Suppressor macrophage (primary cell): ENCODE measurements around the gene USP6NL.
"Not testable (repeated sequence)": the region's sequence is repeated elsewhere in the genome, so short reads cannot be mapped to it uniquely, and the experiment has no call there.

ENCODE experiments used
- DNase-seq, 4 experiments: peaks; one replicate each; pipeline ENCODE4 v3.0.0-alpha.2; 2020 to 2022
- total RNA-seq, 17 experiments: gene quantifications; one replicate each; lab custom pipeline; 2026; ENCODE audit warnings: mixed read lengths in 6 of 17, inconsistent platforms in 3 of 17; lab: John Stamatoyannopoulos, UW

Gene USP6NL
- 22.7 to 84.0 (median 34.9) reads per million in 17 experiments for total RNA-seq

DNA sequence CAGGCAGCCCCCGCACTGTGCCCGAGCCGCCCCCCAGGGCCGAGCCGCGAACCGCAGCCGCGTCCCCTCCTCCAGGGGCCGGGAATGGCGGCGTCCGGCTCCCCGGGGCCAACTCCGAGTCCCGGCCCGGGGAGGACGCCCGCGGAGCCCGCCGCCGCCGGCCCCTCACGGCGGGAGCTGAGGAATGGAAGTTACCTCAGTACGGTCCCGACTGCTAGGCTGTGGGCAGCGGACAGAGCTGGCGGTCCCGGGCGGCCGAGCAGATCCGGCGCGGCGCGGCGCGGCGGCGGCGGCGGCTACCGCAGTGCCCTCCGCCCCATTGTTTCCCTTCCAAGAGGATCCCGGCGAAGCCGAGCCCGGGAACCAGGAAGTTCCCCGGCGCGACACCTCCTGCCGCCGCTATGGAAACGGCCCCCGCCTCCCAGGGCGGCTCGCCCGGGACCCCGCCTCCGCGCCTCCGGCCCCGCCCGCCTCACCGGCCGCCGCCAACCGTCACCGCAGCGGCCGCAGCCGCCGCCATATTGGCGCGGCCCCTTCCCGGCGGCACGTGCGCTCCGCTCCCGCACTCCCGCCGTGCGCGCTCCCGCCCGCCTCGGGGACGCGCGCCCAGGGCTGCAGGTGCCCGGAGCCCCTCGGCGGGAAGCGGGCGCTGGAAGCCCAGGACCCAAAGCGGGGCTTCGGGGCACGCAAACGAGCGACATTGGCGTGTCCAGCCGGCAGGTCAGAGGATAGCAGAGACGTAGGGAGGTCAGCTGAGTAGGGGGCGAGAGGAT lies at the start of gene USP6NL:
Gene USP6NL, minus strand, starts transcription at position 403 of the 773 bp plus-strand sequence. CDS start 14,016 bp downstream, outside the sequence.
- peak; percentile 89 to 97 (median 93) for DNase-seq

DNA sequence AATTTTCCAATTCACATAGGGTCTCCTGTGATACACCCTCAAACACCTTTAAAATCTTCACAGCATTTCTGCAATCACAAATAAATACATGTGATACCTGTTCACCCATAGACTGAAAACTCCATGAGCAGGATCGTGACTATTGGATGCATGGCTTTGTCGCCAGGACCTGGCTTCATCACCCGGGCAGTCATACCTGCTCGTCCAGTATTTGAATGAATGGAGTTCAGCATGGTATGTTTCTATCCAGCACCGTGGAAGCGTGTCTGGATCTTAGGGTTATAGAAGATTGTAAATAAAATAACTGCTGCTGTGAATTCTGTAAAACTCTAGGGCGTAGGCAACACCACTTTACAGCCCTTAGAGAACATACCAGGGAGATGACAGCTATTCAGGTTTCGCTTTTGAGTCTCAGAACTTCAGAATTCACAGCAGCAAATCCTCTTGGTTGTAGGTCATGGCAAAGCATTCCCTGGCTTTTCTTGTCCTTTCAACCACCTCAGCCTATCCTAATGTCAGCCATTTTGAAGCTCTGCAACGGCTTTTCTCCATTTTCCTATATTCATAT lies 47.4 kb upstream of the USP6NL start:
- DNase-seq = no peak

DNA sequence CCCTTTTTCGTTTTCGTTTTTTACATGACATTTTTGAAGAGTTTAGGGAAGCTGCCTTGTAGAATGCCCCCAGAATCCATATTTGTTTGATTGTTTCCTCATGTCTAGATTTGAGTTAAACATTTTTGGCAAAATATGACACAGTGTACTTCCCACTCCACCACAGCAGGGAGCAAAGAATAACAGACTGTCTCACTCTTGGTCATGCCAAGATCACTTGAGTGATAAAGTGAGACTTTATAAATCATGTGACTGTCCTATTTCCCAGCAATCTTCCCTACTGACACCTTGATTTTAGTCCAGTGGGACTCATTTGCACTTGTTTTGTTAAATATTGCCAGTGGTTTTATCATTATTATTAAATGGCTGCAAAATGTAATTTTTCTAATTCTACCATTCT lies 44.4 kb upstream of the USP6NL start:
- DNase-seq = peak in 3 of 4 experiments; percentile 29 to 36 (median 33)

DNA sequence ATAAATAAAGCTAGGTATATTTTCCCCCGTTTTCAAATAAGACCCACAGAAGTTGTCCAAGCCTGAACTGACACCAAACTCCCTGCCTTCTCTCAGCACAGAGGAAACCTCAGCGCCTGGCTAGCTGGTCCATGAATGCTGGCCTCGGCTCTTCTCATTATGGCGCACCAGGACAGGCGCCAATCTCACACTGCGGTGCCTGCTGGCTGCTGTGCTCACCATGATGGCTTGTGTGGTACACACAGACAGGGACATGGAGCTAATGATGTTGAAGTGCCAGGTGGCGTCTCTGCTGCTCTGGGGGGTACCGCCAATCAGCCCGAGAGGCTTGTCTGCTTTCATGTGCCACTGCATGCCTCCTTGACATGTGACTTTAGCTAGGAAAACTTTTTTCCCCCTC lies 43.2 kb upstream of the USP6NL start:
- DNase-seq = no peak

DNA sequence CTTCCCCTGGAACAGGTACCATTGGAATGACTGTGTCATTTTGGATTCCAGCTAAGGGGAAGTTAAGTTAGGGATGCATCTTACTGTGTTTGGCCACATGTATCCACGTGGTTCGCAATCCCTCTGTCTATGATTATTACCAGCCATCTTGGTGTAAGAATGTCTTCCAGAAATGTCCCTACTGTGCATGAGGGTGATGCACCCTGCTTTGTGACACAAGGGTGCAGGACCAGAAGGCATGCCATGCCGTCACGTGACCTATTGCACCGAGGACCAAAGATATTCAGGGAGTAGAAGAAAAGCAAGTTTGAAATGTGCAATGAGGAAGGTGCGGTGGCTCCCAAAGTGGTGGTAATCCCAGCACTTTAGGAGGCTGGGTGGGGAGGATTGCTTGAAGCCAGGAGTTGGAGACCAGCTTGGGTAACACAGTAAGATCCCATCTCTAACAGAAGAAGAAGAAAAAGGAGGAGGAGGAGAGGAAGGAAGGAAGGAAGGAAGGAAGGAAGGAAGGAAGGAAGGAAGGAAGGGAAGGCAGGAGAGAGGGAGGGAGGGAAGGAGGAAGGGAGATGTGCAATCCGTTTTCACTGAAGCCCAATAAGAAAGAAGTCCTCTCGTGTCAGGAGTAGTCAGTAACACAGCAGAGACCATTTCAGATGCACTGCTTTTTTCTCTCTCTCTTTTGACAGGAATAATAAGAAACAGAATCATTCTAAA lies 42.5 kb upstream of the USP6NL start:
- no peak for DNase-seq

DNA sequence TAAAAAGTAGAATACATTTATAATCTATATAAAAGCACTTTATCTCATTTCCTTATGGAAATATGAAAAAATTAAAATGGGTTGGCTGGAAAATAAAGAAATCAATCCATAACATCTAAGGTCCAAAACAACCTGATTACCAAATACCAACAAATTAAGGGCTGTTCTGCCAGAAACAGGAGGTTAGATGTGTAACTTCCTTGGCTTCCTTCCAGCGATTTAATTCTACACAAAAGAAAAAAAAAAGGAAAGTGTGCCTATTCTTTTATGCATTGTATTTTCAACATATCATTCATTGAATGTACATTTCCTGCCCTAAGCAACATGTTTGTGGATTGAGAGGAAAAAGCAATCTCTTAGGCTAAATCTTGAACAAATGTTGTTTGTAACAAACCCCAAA lies 36.2 kb upstream of the USP6NL start:
- DNase-seq = peak in 1 of 4 experiments; percentile 46

DNA sequence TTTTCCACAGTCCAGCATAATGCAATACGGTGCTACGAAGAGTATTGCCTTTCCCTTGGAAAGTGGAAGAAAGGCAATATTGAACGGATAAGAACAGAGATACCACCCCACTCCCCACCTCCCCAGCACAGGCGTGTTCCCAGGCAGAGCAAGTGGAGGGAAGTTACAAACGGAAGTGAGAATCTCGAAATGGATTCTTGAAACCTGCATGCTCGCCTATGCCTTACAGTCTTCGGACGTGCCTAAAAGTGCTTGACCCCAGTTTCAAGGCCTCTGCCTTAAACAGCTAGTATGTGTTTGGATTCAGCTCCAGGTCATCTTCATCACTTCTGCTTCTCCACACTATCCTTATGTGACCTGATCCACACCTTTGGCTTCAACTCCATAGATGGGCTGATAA lies 35.0 kb upstream of the USP6NL start:
- DNase-seq = peak in 1 of 4 experiments; percentile 20

DNA sequence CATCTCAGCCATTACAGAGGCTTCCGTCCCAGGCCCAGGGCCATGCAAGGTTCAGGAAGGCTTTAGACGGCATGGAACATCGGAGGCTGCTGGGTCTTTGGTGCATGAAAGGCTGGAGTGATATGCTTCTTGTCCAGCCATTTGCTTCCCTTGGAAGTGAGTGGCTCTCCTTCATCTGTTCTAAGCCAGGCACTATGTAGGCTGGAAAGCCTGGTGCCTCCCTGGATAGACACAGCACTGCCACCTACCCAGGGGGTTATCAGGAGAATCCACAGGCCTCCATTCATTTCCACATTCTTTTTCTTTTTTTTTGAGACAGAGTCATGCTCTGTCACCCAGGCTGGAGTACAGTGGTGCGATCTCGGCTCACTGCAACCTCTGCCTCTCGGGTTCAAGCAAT lies 31.6 kb upstream of the USP6NL start:
- DNase-seq = peak in 1 of 4 experiments; percentile 13

DNA sequence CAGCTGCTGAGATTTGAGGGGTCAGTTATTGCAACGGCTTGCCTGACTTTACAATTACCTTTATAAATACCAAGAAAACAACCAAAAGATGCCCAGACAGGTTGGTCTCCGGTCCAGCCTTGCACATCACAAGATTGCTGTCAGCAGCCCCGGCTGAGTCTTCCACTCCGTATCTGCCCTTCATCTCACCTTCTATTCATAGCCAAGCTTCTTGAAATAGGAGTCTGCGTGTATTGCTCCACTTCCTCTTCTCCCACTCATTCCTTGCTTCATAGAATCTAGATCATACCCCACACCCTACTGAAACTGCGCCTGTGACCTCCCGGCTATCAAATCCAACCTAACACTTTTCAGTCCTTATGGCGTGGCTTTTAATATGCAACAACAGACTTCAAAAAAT lies 31.1 kb upstream of the USP6NL start:
- peak; percentile 66 to 89 (median 80) for DNase-seq

DNA sequence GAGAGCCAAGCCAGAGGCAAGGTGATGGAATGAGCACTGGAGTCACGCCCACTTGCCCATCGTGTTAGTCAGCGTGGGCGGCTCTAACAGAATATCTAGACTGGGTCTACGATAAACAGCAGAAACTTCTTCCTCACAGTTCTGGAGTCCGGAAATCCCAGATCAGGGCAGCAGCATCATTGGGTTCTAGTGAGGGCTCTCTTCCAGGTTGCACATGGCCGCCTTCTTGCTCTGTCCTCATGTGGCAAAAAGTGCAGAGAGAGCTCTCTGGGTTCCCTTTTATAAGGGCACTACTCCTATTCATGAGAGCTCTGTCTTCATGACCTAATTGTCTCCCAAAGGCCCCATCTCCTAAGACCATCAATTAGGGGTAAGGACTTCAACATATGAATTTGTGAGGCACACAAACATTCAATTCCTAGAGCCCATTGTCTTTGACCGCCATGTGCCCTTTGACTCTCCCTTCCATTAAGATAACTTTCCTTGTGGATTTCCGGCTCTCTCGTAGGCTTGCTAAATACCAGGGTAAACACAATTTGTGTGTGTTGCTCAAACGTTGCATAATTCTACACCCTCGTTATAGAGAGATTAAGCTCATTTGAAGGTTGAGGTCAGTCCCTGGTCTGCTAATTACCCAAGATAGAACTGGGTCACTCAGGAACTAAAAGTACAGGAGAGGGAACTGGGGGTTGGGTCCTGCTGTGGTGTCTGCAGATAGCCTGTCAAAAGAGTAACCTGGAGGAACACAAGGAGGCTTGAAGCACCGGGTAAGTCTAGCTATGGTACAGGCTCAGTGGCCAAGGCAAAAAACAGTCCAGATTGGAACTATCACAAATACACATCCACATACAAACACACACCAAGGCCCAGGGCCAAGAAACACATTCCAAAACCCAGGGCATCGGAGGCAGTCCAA lies 28.7 kb upstream of the USP6NL start:
- DNase-seq = peak in 3 of 4 experiments; percentile 41 to 58 (median 46)

DNA sequence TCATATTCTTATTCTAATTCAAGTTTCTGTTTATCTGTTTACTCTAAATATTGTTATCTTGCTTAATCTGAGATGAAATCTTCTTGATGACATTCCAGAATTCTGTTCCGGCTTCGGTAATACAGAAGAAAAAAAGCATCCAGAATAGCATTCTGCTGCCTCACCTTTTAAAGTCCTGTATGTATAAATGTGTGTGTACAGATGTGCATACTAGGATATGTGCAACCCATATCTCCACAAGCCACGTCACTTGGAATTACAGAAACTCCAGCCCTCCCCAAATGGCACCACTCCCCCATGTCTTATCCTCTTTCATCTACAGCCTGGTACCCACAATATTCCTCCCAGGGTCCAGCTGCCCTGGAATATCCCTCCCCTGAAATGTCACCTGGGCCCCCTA lies 27.9 kb upstream of the USP6NL start:
- DNase-seq = no peak

DNA sequence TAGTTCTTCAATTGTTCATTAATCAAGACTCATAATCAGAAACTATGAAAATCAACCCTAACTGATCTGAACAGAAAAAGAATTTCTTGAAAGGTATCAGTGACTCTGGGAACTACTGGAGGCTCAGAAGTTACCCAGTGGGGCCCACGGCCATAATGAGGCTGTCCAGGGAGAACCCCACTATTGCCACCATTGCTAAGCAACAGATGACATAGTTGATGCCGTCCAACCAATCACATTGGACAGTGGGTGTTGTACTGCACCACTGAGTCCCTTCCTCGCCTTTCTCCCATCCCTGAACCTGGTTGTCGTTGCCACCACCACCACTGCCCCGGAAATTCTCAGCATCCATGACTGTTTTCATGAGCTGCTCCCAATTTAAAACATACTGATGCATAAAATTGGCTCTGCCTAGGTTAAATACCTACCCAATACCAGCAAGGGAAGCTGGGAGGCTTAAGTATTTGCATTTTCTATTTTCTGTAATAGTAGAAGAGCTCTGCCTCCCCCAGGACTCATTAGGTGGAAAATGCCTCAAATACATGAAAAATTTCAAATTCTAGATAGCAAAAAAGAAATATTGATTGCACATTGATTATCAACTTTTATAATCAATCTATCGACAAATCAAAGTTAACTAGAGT lies 26.7 kb upstream of the USP6NL start:
- DNase-seq = no peak

DNA sequence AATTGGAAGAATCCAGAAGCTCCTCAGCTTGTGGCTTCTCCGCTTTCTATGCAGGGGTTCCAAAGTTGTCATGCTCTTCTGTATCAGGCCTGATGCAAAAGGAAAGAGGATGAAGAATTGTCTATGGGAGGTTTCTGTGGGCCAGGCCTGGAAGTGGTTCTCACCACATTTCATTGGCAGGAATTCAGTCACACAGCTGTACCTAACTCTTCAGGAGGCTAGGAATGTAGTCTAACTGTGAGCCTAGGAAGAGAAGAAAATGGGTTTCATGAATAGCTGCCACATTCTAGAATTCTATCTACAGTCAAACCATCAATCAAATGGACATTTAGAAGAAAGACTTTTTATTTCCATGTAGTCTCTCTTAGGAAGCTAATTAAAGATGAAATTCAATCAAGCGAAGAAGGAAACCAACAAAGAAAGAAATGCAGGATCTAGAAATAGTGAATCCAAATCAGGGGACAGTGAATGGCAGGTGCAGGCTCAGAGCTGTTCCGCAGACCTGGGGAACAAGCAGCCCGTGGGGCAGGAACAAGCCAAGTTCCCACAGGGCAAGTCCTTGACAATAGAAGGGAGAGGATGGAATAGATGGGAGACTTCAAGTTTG lies 25.4 kb upstream of the USP6NL start:
- DNase-seq = no peak

DNA sequence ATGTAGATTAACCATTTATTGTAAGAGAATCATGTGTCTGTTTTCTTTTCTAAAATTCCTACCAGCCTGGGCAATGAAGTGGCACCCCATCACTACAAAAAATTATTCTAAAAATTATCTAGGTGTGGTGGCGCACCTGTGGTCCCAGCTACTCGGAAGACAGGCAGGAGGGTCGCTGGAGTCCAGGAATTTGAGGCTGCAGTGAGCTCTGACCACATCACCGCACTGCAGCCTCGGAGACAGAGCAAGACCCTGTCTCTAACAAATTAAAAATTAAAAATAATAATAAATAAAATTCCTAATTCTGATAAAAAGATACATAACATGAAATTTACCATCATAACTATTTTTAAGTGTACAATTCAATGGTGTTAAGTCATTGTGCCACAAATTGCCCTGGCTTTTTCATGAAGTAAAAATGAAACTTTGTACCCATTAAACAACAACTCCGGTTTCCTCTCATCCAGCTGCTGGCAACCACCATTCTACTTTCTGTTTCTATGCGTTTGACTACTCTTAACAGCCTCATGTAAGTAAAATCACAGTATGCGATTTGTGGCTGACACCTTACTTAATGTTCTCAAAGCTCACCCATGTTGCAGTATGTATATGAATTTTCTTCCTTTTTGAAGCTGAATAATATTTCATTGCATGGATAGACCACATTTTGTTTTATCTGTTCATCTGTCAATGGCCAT lies 20.6 kb upstream of the USP6NL start:
- DNase-seq = peak in 1 of 4 experiments; percentile 37

DNA sequence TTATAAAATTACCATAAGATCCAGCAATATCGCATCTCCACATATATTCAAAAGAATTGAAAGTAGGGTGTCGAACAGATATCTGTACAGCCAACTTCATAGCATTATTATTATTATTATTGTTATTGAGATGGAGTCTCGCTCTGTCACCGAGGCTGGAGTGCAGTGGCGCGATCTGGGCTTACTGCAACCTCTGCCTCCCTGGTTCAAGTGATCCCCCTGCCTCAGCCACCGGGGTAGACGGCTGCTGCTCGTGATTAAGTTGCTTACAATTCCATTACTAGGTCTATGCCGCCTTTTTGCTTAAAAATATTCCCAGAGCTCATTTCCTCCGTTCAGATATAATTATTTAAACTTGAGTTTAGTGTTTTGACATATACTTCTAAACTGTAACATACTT lies 19.8 kb upstream of the USP6NL start:
- DNase-seq = no peak

DNA sequence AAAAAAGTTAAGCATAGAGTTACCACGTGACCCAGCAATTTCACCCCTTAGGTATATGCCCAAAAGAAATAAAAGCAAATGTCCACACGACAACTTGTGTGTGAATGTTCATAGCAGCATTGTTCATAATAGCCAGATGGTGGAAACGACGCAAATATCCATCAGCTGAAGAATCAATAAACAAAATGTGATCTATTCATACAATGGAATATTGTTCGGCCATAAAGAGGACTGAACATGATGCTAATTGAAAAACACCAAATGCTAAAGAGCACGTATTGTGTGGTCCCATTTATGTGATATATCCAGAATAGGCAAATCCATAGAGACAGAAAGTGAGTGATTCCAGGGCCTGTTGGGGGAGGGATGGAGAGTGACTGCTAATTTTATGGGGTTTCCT lies 18.3 kb upstream of the USP6NL start:
- DNase-seq = no peak

DNA sequence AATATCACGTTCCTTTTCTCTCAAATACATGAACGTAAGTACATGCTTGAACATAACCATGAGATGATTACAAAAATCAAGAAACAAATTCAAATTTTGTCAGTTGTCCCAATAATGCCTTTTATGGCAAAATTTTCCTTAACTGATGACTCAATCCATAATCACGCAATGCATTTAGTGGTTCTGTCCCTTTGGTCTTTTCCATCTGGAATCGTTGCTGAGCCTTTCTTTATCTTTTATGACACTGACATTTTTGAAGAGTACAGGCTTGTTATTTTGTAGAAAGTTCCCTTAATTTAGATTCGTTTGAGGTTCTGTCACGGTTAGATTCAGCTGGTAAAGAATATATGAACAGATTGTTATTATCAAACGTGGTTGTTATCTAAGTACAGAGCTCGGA lies 16.5 kb upstream of the USP6NL start:
- not testable (repeated sequence) for DNase-seq

DNA sequence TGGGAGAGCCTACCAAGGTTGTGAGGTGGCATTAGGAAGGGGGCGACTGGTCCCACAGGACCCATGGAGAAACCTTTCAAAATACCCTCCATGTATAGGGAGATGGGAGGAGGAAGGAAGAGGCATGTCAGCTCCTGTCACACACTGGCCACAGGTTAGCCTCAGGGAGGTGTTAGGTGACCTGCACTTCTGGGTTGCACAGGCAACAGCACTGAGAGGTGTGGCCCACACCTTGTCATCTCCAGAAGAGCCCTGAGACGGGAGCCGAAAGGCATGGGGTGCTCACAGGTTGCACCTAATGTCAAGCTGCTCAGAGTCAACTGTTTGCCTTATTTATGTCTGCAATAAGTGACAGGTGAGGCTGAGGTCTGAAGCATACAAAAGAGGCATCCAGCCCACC lies 14.6 kb upstream of the USP6NL start:
- no peak for DNase-seq

DNA sequence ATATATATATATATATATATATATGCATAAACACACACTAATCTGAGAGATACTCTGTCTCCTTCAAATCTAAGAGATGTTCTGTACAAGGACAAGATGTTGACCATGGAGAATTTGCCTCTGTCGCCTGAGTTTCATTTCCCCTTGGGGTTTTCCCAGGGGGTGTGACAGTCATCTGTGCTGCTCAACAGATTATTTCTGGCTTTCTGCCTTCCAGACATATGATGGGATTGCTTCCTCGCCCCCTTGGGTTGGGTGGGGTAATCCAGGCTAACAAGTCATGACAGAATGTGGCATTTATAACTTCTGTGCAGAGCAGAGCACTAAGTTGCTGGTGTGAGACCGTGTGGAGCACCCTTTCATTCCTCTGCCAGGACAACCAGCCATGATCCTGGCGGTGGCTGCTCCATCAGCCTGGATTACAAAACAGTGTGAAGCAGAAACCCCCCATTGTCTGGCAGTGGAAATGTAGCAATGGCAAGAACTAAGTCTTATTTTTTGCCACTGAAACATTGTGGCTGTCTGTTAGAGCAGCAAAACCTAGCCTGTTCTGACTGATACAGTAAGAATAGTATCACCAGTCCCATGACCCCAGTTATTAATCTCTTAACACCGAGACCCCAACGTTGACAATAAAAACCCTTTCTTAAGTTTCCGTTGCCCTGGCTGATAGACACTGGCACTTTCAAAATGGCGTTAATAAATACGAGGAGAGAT lies 13.7 kb upstream of the USP6NL start:
- DNase-seq = peak; percentile 84 to 94 (median 91)

DNA sequence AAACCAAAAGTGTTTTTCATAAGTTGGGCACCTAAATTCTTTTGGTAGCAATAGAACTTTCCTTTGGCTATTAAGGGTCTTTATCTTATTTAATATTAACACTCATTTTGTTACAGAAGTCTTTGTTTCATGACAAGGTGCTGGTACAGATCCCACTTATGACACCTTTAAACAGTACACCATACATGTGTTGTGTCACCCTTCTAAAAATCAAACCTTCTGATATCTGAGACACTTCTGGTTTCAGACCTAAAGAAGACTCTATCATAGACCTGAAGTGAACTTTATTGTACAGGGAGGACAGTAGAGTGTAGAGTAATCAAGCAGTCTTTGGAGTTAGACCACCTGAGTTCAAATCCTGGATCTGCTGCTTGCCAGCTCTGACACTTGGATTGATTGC lies 5.8 kb upstream of the USP6NL start:
- no peak for DNase-seq
